ENCODE data around the gene HDLBP.

DNA sequence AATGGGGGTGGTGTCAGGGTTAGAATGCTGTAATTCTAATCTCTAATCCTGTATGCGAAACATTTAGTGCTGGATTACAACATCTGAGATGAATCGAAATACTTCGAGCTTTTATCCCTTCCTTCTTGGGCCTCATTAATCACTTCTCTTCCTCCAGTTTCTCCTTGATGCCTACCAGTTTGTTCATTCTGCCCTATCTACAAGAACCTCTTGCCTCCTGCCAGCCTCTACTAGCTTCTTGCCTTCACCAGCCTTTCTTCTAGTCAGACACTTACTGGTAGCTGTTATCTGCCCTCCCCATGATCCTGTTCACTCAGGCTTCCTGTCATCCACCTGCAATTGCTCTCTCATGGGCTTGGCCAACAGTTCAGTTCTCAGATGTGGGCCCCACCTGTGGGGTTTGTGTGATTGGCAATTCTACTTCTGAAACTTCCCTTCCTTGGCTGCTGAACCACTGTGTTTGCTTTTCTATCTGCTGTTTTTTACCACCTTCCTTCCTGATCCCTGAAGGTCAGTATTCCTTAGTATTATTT lies 25.2 kb upstream of the HDLBP start:
- no peak for TF ChIP-seq POLR2A (IDR thresholded peaks at IDR 0.05)
- TF ChIP-seq, protein P1, sequence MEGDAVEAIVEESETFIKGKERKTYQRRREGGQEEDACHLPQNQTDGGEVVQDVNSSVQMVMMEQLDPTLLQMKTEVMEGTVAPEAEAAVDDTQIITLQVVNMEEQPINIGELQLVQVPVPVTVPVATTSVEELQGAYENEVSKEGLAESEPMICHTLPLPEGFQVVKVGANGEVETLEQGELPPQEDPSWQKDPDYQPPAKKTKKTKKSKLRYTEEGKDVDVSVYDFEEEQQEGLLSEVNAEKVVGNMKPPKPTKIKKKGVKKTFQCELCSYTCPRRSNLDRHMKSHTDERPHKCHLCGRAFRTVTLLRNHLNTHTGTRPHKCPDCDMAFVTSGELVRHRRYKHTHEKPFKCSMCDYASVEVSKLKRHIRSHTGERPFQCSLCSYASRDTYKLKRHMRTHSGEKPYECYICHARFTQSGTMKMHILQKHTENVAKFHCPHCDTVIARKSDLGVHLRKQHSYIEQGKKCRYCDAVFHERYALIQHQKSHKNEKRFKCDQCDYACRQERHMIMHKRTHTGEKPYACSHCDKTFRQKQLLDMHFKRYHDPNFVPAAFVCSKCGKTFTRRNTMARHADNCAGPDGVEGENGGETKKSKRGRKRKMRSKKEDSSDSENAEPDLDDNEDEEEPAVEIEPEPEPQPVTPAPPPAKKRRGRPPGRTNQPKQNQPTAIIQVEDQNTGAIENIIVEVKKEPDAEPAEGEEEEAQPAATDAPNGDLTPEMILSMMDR (IDR thresholded peaks at IDR 0.05) = no peak

Data from Peyer's patch (tissue), 4 donors.